HepG2 (cell line): ENCODE results near the gene CNNM2. TPM values are rescaled to one million over a fixed set of nuclear protein-coding genes. Genes with fewer than 3 reads are reported as not detected.

ENCODE experiments used
- ARID2 ChIP-seq: sonication (generic); formaldehyde crosslinking; IDR thresholded peaks from 2 replicates; pipeline ENCODE4 v1.8.1; 2022; ENCODE audit warnings: mild to moderate bottlenecking, missing genetic modification reagents, borderline replicate concordance
- ATF7-NPFF ChIP-seq: sonication (generic); formaldehyde crosslinking; IDR thresholded peaks from 2 replicates; pipeline ENCODE4 v1.8.1; 2023; ENCODE audit warnings: mild to moderate bottlenecking, low read depth, missing genetic modification reagents, moderate library complexity
- BRCA1 ChIP-seq: sonication (generic); formaldehyde crosslinking; IDR thresholded peaks from 2 replicates; pipeline ENCODE4 v1.4.0; 2020; ENCODE audit warnings: missing genetic modification reagents
- CAMTA2 ChIP-seq: sonication (generic); formaldehyde crosslinking; IDR thresholded peaks from 2 replicates; pipeline ENCODE4 v1.4.0; 2020; ENCODE audit warnings: mild to moderate bottlenecking, missing genetic modification reagents, borderline replicate concordance
- EED ChIP-seq: sonication (generic); formaldehyde crosslinking; IDR thresholded peaks from 2 replicates; pipeline ENCODE4 v1.5.0; 2020; ENCODE audit warnings: mild to moderate bottlenecking, missing genetic modification reagents
- FOSL2 ChIP-seq: sonication (generic); formaldehyde crosslinking; IDR thresholded peaks from 2 replicates; pipeline ENCODE4 v1.4.0; 2020; ENCODE audit warnings: missing genetic modification reagents
- HNF4A ChIP-seq: sonication (generic); formaldehyde crosslinking; IDR thresholded peaks from 2 replicates; pipeline ENCODE4 v1.4.0; 2020; ENCODE audit warnings: missing genetic modification reagents
- MZF1 ChIP-seq: sonication (generic); formaldehyde crosslinking; IDR thresholded peaks from 2 replicates; pipeline ENCODE4 v1.8.1; 2023; ENCODE audit warnings: mild to moderate bottlenecking, missing genetic modification reagents, borderline replicate concordance
- PAF1 ChIP-seq: IDR thresholded peaks from 2 replicates; pipeline ENCODE4 v1.6.1; 2016; ENCODE audit warnings: missing genetic modification reagents, missing compliant biosample characterization
- SMAD1 ChIP-seq: sonication (generic); formaldehyde crosslinking; IDR thresholded peaks from 2 replicates; pipeline ENCODE4 v1.4.0; 2020; ENCODE audit warnings: missing genetic modification reagents, low read depth, mild to moderate bottlenecking, borderline replicate concordance
- SP5 ChIP-seq: IDR thresholded peaks from 2 replicates; pipeline ENCODE4 v1.6.1; 2016; ENCODE audit warnings: low read depth, borderline replicate concordance
- ZBTB3 ChIP-seq: sonication (generic); formaldehyde crosslinking; IDR thresholded peaks from 2 replicates; pipeline ENCODE4 v1.4.0; 2020; ENCODE audit warnings: low read depth, mild to moderate bottlenecking, moderate library complexity, missing genetic modification reagents, borderline replicate concordance
- ZNF18 ChIP-seq: sonication (generic); formaldehyde crosslinking; IDR thresholded peaks from 2 replicates; pipeline ENCODE4 v1.8.0; 2022; ENCODE audit warnings: mild to moderate bottlenecking, missing genetic modification reagents; ENCODE audit not compliant: insufficient replicate concordance
- ZNF512B ChIP-seq: sonication (generic); formaldehyde crosslinking; IDR thresholded peaks from 2 replicates; pipeline ENCODE4 v1.5.1; 2020; ENCODE audit warnings: missing genetic modification reagents, mild to moderate bottlenecking, borderline replicate concordance
- ZNF562 ChIP-seq: sonication (generic); formaldehyde crosslinking; IDR thresholded peaks from 2 replicates; pipeline ENCODE4 v1.8.0; 2022; ENCODE audit warnings: missing genetic modification reagents, borderline replicate concordance
- ZNF577 ChIP-seq: sonication (generic); formaldehyde crosslinking; IDR thresholded peaks from 2 replicates; pipeline ENCODE4 v1.4.0; 2020; ENCODE audit warnings: mild to moderate bottlenecking, low read depth, missing genetic modification reagents, borderline replicate concordance
- ZNF678 ChIP-seq: sonication (generic); formaldehyde crosslinking; IDR thresholded peaks from 2 replicates; pipeline ENCODE4 v1.4.0; 2020; ENCODE audit warnings: mild to moderate bottlenecking, missing genetic modification reagents
- ZNF691 ChIP-seq: sonication (generic); formaldehyde crosslinking; IDR thresholded peaks from 2 replicates; pipeline ENCODE4 v1.4.0; 2020; ENCODE audit warnings: missing genetic modification reagents, low read depth, mild to moderate bottlenecking, borderline replicate concordance
- ZNF710 ChIP-seq: sonication (generic); formaldehyde crosslinking; IDR thresholded peaks from 2 replicates; pipeline ENCODE4 v1.5.0; 2020; ENCODE audit warnings: mild to moderate bottlenecking, missing genetic modification reagents, borderline replicate concordance
- ZNF761 ChIP-seq: sonication (generic); formaldehyde crosslinking; conservative IDR thresholded peaks from 2 replicates; pipeline ENCODE4 v1.4.0; 2020; ENCODE audit warnings: mild to moderate bottlenecking, missing genetic modification reagents
- ZNF768 ChIP-seq: sonication (generic); formaldehyde crosslinking; IDR thresholded peaks from 2 replicates; pipeline ENCODE4 v1.4.0; 2020; ENCODE audit warnings: missing genetic modification reagents
- polyA plus RNA-seq, 8 experiments: library from polyadenylated mRNA; depleted of rRNA in 3 of 8; stranded (reverse) in 7 of 8; unstranded in 1 of 8; fragments of >200 nt; fragmentation: Illumina TruSeq in 4 of 8; extraction: Trizol in 4 of 8; gene quantifications; 2 replicates each; pipeline versions ENCODE4 v1.2.1 to v1.2.3, GENCODE V29; 2011 to 2016; ENCODE audit warnings: low read depth in 4 of 8, missing spikeins in 1 of 8, mixed read lengths in 1 of 8; ENCODE audit not compliant: insufficient read depth in 1 of 8
- total RNA-seq, 5 experiments: library from RNA; depleted of rRNA; stranded (reverse); fragments of >200 nt; fragmentation: Illumina TruSeq; extraction: Trizol; gene quantifications; 2 replicates each; pipeline ENCODE4 v1.2.3, GENCODE V29; 2016; ENCODE audit warnings: low read depth in 1 of 5

CNNM2 gene
- total and polyA plus RNA-seq, 2 of the 13 experiments (the other 11 are each of a cell fraction or from before 2014, with no cell fraction given): 7.1 to 9.0 TPM

GRCh38 chr10:103120977-103121735 lies 203.1 kb downstream of the CNNM2 start (continued):
- TF ChIP-seq ZNF18 (CRISPR knock-in tag): no peak
- peak; percentile 99 for TF ChIP-seq HNF4A (CRISPR knock-in tag)
- 0 out of 2 replicates have a peak, but pooled peaks have one; percentile 12 for TF ChIP-seq SP5 (CRISPR knock-in tag)
- TF ChIP-seq ZNF562 (CRISPR knock-in tag): no peak
- TF ChIP-seq SMAD1 (CRISPR knock-in tag): no peak
- TF ChIP-seq ZNF678 (CRISPR knock-in tag): no peak
- no peak for TF ChIP-seq EED (CRISPR knock-in tag)
- no peak for TF ChIP-seq FOSL2 (CRISPR knock-in tag)
- no peak for TF ChIP-seq CAMTA2
- TF ChIP-seq ZNF768: no peak
- no peak for TF ChIP-seq ZNF577 (CRISPR knock-in tag)
- no peak for TF ChIP-seq ZNF512B (CRISPR knock-in tag)
- TF ChIP-seq ZNF761 (CRISPR knock-in tag): no peak
- no peak for TF ChIP-seq ZBTB3 (CRISPR knock-in tag)
- no peak for TF ChIP-seq PAF1
- no peak for TF ChIP-seq ATF7-NPFF (CRISPR knock-in tag)
- no peak for TF ChIP-seq ZNF691
- no peak for TF ChIP-seq ZNF710
- TF ChIP-seq MZF1: no peak
- no peak for TF ChIP-seq BRCA1 (CRISPR knock-in tag)
- no peak for TF ChIP-seq ARID2
